SW480 (cell line): ENCODE data around the gene PARK7.

Source experiments
- DNase-seq: peaks from one replicate; pipeline ENCODE4 v3.0.0-alpha.2; 2016; ENCODE audit warnings: low spot score

PARK7 gene

GRCh38 chr1:8010080-8010664, 48.7 kb downstream of the PARK7 start:
- DNase-seq = no peak

GRCh38 chr1:8011016-8011415, 49.5 kb downstream of the PARK7 start:
- DNase-seq = no peak

GRCh38 chr1:8011923-8012858, 50.7 kb downstream of the PARK7 start:
- DNase-seq = no peak

GRCh38 chr1:8012955-8013354, 51.4 kb downstream of the PARK7 start:
- no peak for DNase-seq

GRCh38 chr1:8013399-8013798, 51.9 kb downstream of the PARK7 start:
- DNase-seq = no peak

- DNase-seq = no peak
Observed at GRCh38 chr1:8013800-8014199, 52.3 kb downstream of the PARK7 start.

GRCh38 chr1:8014381-8014988, 53.0 kb downstream of the PARK7 start:
- no peak for DNase-seq

GRCh38 chr1:8015036-8015808, 53.7 kb downstream of the PARK7 start:
- peak; percentile 73 for DNase-seq

- no peak for DNase-seq
Observed at GRCh38 chr1:8015809-8016165, 54.3 kb downstream of the PARK7 start.

- no peak for DNase-seq
Observed at GRCh38 chr1:8016210-8016894, 54.8 kb downstream of the PARK7 start.

- DNase-seq = no peak
Observed at GRCh38 chr1:8016895-8017241, 55.4 kb downstream of the PARK7 start.

GRCh38 chr1:8017495-8018197, 56.1 kb downstream of the PARK7 start:
- no peak for DNase-seq

- no peak for DNase-seq
Observed at GRCh38 chr1:8018492-8019228, 57.1 kb downstream of the PARK7 start.

- DNase-seq = no peak
Observed at GRCh38 chr1:8019229-8019620, 57.7 kb downstream of the PARK7 start.

GRCh38 chr1:8020032-8020431, 58.5 kb downstream of the PARK7 start:
- DNase-seq = peak; percentile 78

GRCh38 chr1:8021676-8022266, 60.3 kb downstream of the PARK7 start:
- DNase-seq = no peak

GRCh38 chr1:8022395-8023286, 61.1 kb downstream of the PARK7 start:
- no peak for DNase-seq

GRCh38 chr1:8023287-8023994, 61.9 kb downstream of the PARK7 start:
- no peak for DNase-seq

- no peak for DNase-seq
Observed at GRCh38 chr1:8023995-8024313, 62.4 kb downstream of the PARK7 start.
